ENCODE data around the gene ZMAT3. TPM values are rescaled to one million over a fixed set of nuclear protein-coding genes. Genes with fewer than 3 reads are reported as not detected.

The ZMAT3 gene
- polyA plus RNA-seq, 1 of the 3 experiments (the other 2 are of a cell fraction), result 11.9 TPM

- no peaks in the 10 kb centered on the region for H3K27me3 ChIP-seq (ENCODE audit: insufficient read depth)
- H3K9me2 ChIP-seq, result no peaks in the 10 kb centered on the region
- H3K9ac ChIP-seq, result no peak overlapping the region
- H3K36me3 ChIP-seq (replicated peaks in 1 of 2; ENCODE audit: control insufficient read depth in 1 of 2, insufficient read depth in 2 of 2, low read length in 1 of 2), result peaks cover 0 to 4% of the 10 kb centered on the region in 2 experiments
- no peak for TF ChIP-seq TCF12 (IDR thresholded peaks at IDR 0.05)
- TF ChIP-seq PBX3 (IDR thresholded peaks at IDR 0.05), result no peak
- no peak for TF ChIP-seq FOXJ3 (CRISPR knock-in tag; IDR thresholded peaks at IDR 0.05)
- no peak for TF ChIP-seq MEF2A (IDR thresholded peaks at IDR 0.05; ENCODE audit: borderline replicate concordance, low read depth)
- no peak for TF ChIP-seq CHD2 (IDR thresholded peaks at IDR 0.05; ENCODE audit: low read length, partially characterized antibody)
- DNase-seq, result no peak
- ChIA-PET CTCF (interaction anchor here (0.7 to 1.6 kb wide), 2 partner anchors 22 to 23 kb away, joined by 3 read pairs; no protein-coding TSS in a partner anchor), POLR2A (no interaction called here)
- H3K27ac ChIP-seq (ENCODE audit: low read depth in 2 of 2, low read length in 1 of 2), result peak overlapping the region in 1 of 2 experiments; percentile 48; a peak in 1 of 4 replicates
- peaks cover 95% of the 10 kb centered on the region for H3K79me2 ChIP-seq (ENCODE audit: insufficient read depth)
- no peaks in the 10 kb centered on the region for H3F3A ChIP-seq (replicated peaks; ENCODE audit: insufficient read depth)
- H2AFZ ChIP-seq (ENCODE audit: low read depth), result no peak overlapping the region
- 95% methylated on average over 12 of the region's 12 CpGs for WGBS (ENCODE audit: low lambda C conversion rate)
- H3K4me1 ChIP-seq (ENCODE audit: control insufficient read depth in 1 of 2, insufficient read depth in 2 of 2, low read depth in 1 of 2, low read length in 1 of 2), result peaks cover 0 to 16% of the 10 kb centered on the region in 2 experiments; a peak in 2 of 4 replicates
- no peaks in the 10 kb centered on the region for H3K9me3 ChIP-seq
- no peak overlapping the region for H3K4me3 ChIP-seq (ENCODE audit: low read depth in 2 of 2, low read length in 1 of 2)
- H4K20me1 ChIP-seq (ENCODE audit: insufficient read depth), result peaks cover 55% of the 10 kb centered on the region
- no peak overlapping the region for H3K4me2 ChIP-seq
Observed at GRCh38 chr3:179038216-179038898, 33.3 kb downstream of the ZMAT3 start.

GRCh38 chr3:179037351-179037750, 34.3 kb downstream of the ZMAT3 start:
- H3K27me3 ChIP-seq (ENCODE audit: insufficient read depth), result no peaks in the 10 kb centered on the region
- peaks cover 87% of the 10 kb centered on the region for H3K79me2 ChIP-seq (ENCODE audit: insufficient read depth)
- ChIA-PET CTCF (interaction anchor here (0.7 to 1.6 kb wide), 2 partner anchors 22 to 23 kb away, joined by 3 read pairs; no protein-coding TSS in a partner anchor), POLR2A (no interaction called here)
- no peaks in the 10 kb centered on the region for H3K9me2 ChIP-seq
- H3K4me2 ChIP-seq, result peak overlapping the region; percentile 15; the same call in 1 of the 2 replicates
- peaks cover 54% of the 10 kb centered on the region for H4K20me1 ChIP-seq (ENCODE audit: insufficient read depth)
- no peak overlapping the region for H3K4me3 ChIP-seq (ENCODE audit: low read depth in 2 of 2, low read length in 1 of 2)
- H3K36me3 ChIP-seq (replicated peaks in 1 of 2; ENCODE audit: control insufficient read depth in 1 of 2, insufficient read depth in 2 of 2, low read length in 1 of 2), result peaks cover 0 to 4% of the 10 kb centered on the region in 2 experiments
- H3K9me3 ChIP-seq, result no peaks in the 10 kb centered on the region
- TF ChIP-seq TAF1 (IDR thresholded peaks at IDR 0.05; ENCODE audit: borderline replicate concordance, low read depth, low read length), result no peak
- TF ChIP-seq TCF12 (IDR thresholded peaks at IDR 0.05), result no peak
- no peak for TF ChIP-seq TEAD4 (IDR thresholded peaks at IDR 0.05; ENCODE audit: borderline replicate concordance, insufficient read depth)
- no peak for TF ChIP-seq GATA2 (CRISPR knock-in tag; IDR thresholded peaks at IDR 0.05)
- TF ChIP-seq CTCF (IDR thresholded peaks at IDR 0.05), result no peak
- no peak for TF ChIP-seq USF1 (IDR thresholded peaks at IDR 0.05; ENCODE audit: borderline replicate concordance, low read depth)
- no peak overlapping the region for H2AFZ ChIP-seq (ENCODE audit: low read depth)
- 73% methylated on average over 8 of the region's 10 CpGs for WGBS (ENCODE audit: low lambda C conversion rate)
- peak overlapping the region in 1 of 2 experiments; percentile 48; a peak in 2 of 4 replicates for H3K27ac ChIP-seq (ENCODE audit: low read depth in 2 of 2, low read length in 1 of 2)
- H3F3A ChIP-seq (replicated peaks; ENCODE audit: insufficient read depth), result no peaks in the 10 kb centered on the region
- no peak for DNase-seq
- H3K4me1 ChIP-seq (ENCODE audit: control insufficient read depth in 1 of 2, insufficient read depth in 2 of 2, low read depth in 1 of 2, low read length in 1 of 2), result peaks cover 0 to 16% of the 10 kb centered on the region in 2 experiments; a peak in 2 of 4 replicates
- H3K9ac ChIP-seq, result no peak overlapping the region; the same call in 1 of the 2 replicates

All from SK-N-SH (cell line).